ENCODE measurements around the gene ASIC5.

The ASIC5 gene

DNA sequence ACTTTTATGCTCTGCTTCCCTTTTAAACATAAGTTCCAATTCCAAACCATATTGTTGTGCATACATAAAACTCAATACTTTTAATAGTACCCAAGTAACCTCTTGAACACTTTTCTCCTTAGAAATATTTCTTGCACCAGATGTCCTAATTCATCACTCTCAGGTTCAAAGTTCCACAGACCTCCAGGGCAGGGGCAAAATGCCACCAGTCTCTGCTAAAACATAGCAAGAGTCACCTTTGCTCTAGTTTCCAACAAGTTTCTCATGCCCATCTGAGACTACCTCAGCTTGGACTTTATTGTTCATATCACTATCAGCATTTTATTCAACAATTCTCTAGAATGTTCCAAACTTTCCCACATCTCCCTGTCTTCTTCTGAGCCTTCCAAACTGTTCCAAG is 13.7 kb upstream of the ASIC5 start:
- no peak overlapping the region for H3K9ac ChIP-seq (ENCODE audit: low read depth, low read length)
- no peak overlapping the region for H3K27ac ChIP-seq (ENCODE audit: low read depth, low read length)
- no peaks in the 10 kb centered on the region for H3K27me3 ChIP-seq (ENCODE audit: control insufficient read depth, insufficient read depth, low read length)
- no peaks in the 10 kb centered on the region for H3K4me1 ChIP-seq (ENCODE audit: control insufficient read depth, insufficient read depth, low read length)
- H3K9me3 ChIP-seq (ENCODE audit: control insufficient read depth, insufficient read depth, low read length) = peaks cover 20% of the 10 kb centered on the region
- no peak overlapping the region for H3K4me3 ChIP-seq (ENCODE audit: low read depth, low read length)
- no peaks in the 10 kb centered on the region for H3K36me3 ChIP-seq (ENCODE audit: control insufficient read depth, insufficient read depth, low read length)

DNA sequence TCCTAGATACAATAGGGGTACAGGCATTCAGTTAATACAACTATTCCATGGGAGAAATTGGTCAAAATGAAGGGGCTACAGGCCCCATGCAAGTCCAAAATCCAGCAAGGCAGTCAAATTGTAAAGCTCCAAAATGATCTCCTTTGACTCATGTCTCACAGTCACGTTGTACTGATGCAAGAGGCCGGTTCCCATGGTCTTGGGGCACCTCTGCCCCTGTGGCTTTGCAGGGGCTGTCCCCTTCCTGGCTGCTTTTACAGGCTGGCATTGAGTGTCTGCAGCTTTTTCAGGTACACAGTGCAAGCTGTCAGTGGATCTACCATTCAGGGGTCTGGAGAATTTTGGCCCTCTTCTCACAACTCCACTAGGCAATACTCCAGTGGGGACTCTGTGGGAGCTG is 12.5 kb upstream of the ASIC5 start:
- no peak overlapping the region for H3K9ac ChIP-seq (ENCODE audit: low read depth, low read length)
- peaks cover 21% of the 10 kb centered on the region for H3K9me3 ChIP-seq (ENCODE audit: control insufficient read depth, insufficient read depth, low read length)
- H3K4me3 ChIP-seq (ENCODE audit: low read depth, low read length) = no peak overlapping the region
- no peaks in the 10 kb centered on the region for H3K27me3 ChIP-seq (ENCODE audit: control insufficient read depth, insufficient read depth, low read length)
- no peaks in the 10 kb centered on the region for H3K4me1 ChIP-seq (ENCODE audit: control insufficient read depth, insufficient read depth, low read length)
- H3K36me3 ChIP-seq (ENCODE audit: control insufficient read depth, insufficient read depth, low read length) = no peaks in the 10 kb centered on the region
- H3K27ac ChIP-seq (ENCODE audit: low read depth, low read length) = no peak overlapping the region

DNA sequence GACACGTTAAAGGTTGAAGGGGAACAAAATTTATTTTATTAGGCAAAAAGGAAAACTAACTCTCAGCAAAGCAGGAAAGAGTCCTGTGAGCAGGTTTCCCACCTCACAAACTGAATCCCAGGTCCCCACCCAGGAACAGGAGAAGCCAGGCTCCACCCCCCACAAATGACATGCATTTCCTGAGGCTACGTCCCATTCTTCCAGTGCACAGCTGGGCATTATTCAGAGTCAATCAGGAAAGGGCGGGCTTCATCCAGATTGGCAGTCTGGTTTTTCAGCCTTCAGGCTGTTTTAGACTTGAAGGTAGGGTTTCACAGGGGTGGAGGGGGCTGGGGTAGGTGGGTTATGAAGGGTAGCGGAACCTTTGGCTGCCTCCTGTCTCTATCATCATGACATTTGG is 11.9 kb upstream of the ASIC5 start:
- Histone ChIP-seq H3K36me3 (ENCODE audit: control insufficient read depth, insufficient read depth, low read length) (no peaks in the 10 kb centered on the region), H3K9me3 (ENCODE audit: control insufficient read depth, insufficient read depth, low read length) (peaks cover 21% of the 10 kb centered on the region), H3K27me3 (ENCODE audit: control insufficient read depth, insufficient read depth, low read length) (no peaks in the 10 kb centered on the region), H3K4me3 (ENCODE audit: low read depth, low read length) (no peak overlapping the region), H3K4me1 (ENCODE audit: control insufficient read depth, insufficient read depth, low read length) (no peaks in the 10 kb centered on the region), H3K27ac (ENCODE audit: low read depth, low read length) (no peak overlapping the region), H3K9ac (ENCODE audit: low read depth, low read length) (no peak overlapping the region)

DNA sequence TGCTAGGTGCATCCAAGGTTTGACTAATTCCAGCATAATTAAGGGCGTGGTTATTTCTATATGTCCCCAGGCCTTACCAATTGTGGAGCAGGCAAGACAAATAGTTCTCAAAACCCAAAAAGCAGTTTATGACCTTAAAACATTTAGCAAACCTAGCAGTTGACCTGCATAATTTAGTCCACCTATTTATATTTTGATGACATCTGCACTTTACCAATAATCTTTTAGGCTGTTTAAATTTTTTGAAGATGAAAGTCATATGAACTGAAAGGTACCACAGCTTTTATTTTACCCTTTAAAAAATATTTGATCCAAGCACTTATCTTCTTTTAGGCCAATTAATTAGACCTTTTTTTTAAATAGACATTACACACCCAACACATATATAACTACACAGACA is 9.8 kb upstream of the ASIC5 start:
- Histone ChIP-seq H3K36me3 (ENCODE audit: control insufficient read depth, insufficient read depth, low read length) (no peaks in the 10 kb centered on the region), H3K4me1 (ENCODE audit: control insufficient read depth, insufficient read depth, low read length) (no peaks in the 10 kb centered on the region), H3K9ac (ENCODE audit: low read depth, low read length) (no peak overlapping the region), H3K9me3 (ENCODE audit: control insufficient read depth, insufficient read depth, low read length) (peaks cover 21% of the 10 kb centered on the region), H3K4me3 (ENCODE audit: low read depth, low read length) (no peak overlapping the region), H3K27ac (ENCODE audit: low read depth, low read length) (no peak overlapping the region), H3K27me3 (ENCODE audit: control insufficient read depth, insufficient read depth, low read length) (no peaks in the 10 kb centered on the region)

DNA sequence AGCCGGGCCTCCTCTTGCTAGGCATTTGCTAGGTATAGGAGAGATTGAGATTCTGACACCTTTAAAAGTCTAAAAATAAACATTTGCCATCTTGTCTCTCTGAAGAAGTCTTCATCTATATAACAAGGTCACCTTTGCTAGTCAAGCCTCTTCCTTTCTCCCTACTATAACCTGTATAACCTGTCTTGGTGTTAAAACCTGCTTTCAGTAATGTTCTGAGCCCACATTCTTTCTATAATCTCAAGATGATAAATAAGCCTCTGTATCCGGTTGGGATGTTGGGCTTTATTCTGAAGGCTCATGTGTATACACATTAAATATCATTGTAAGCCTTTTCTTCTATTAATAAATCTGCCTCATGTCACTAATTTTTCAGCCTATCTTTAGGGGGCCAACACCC is 10.2 kb downstream of the ASIC5 start:
- no peaks in the 10 kb centered on the region for H3K27me3 ChIP-seq (ENCODE audit: control insufficient read depth, insufficient read depth, low read length)
- H3K27ac ChIP-seq (ENCODE audit: low read depth, low read length) = no peak overlapping the region
- no peaks in the 10 kb centered on the region for H3K4me1 ChIP-seq (ENCODE audit: control insufficient read depth, insufficient read depth, low read length)
- H3K36me3 ChIP-seq (ENCODE audit: control insufficient read depth, insufficient read depth, low read length) = no peaks in the 10 kb centered on the region
- H3K9me3 ChIP-seq (ENCODE audit: control insufficient read depth, insufficient read depth, low read length) = peaks cover 8% of the 10 kb centered on the region; the same call in 1 of the 2 replicates
- H3K4me3 ChIP-seq (ENCODE audit: low read depth, low read length) = no peak overlapping the region
- no peak overlapping the region for H3K9ac ChIP-seq (ENCODE audit: low read depth, low read length)

DNA sequence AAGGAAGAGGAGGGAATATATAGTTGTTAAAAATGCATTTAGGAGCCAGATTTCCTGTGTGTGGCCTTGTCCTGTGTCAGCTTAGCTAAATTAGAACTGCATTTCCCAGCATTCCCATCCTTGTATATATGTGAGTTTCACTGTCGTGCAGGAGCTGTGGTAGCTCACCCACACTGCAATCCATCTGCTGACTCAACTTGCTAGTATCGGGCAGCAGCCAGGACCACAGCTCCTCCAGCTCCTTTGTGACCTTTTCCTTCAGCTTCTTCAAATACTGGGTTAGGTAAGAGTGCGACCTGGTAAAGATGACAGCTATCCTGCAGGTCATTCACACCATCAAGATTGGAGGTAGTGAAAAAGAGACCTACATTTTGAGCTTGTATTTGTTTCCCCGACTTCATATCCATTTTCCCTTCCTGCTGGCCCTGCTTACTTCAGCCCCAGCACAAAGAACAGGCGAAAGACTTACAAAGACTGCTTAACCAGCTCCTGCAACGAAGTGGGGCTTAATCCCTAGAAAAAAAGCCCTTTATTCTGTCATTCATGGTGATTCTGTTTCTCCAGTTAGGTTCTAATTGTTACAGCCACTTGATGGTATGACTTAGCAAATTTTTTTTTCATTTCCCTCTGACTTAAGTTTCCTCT is 11.4 kb downstream of the ASIC5 start:
- Histone ChIP-seq H3K27me3 (ENCODE audit: control insufficient read depth, insufficient read depth, low read length) (no peaks in the 10 kb centered on the region), H3K9ac (ENCODE audit: low read depth, low read length) (no peak overlapping the region), H3K9me3 (ENCODE audit: control insufficient read depth, insufficient read depth, low read length) (peaks cover 8% of the 10 kb centered on the region; the same call in 1 of the 2 replicates), H3K36me3 (ENCODE audit: control insufficient read depth, insufficient read depth, low read length) (no peaks in the 10 kb centered on the region), H3K4me1 (ENCODE audit: control insufficient read depth, insufficient read depth, low read length) (no peaks in the 10 kb centered on the region), H3K4me3 (ENCODE audit: low read depth, low read length) (no peak overlapping the region), H3K27ac (ENCODE audit: low read depth, low read length) (no peak overlapping the region)

DNA sequence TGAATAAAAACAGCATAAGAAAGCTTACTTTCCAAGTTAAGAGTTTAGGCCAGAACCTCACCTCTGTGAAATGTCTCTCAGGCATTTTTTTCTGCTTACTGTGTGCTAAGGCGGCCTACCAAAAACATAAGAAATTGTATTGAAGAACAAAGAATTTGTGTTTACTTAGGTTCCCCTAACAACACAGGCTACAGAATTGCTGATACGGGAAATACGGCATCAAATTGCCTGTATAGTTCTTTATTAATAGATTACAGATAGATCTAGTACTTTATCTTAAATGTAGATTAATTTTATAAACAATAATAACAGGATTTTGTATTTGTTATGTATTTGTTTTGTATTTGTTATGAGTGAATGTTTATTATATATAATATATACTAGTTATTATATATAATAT is 12.9 kb downstream of the ASIC5 start:
- H3K9ac ChIP-seq (ENCODE audit: low read depth, low read length) = no peak overlapping the region
- peaks cover 20% of the 10 kb centered on the region; the same call in 1 of the 2 replicates for H3K9me3 ChIP-seq (ENCODE audit: control insufficient read depth, insufficient read depth, low read length)
- H3K4me1 ChIP-seq (ENCODE audit: control insufficient read depth, insufficient read depth, low read length) = no peaks in the 10 kb centered on the region
- no peak overlapping the region for H3K27ac ChIP-seq (ENCODE audit: low read depth, low read length)
- no peaks in the 10 kb centered on the region for H3K36me3 ChIP-seq (ENCODE audit: control insufficient read depth, insufficient read depth, low read length)
- H3K27me3 ChIP-seq (ENCODE audit: control insufficient read depth, insufficient read depth, low read length) = no peaks in the 10 kb centered on the region
- H3K4me3 ChIP-seq (ENCODE audit: low read depth, low read length) = no peak overlapping the region

DNA sequence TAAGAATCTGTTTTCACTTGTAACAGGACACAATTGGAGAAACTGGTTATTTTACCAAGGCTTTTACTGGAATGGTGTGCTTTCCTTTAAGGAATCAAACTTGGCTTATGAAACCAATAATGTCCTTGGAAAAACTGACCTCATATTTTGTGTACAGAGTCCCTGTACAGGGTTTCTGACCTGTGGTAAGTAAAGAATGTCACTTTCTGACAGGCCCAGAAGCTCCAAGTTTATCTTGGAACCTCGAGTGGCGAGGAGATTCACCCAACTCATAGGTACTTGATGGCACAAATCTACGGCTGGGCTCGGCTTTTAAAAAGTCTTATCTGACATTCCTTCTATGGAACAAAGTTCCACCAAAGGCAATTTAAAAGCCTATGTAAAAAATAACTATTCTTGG is 17.0 kb downstream of the ASIC5 start:
- Histone ChIP-seq H3K9me3 (ENCODE audit: control insufficient read depth, insufficient read depth, low read length) (peaks cover 37% of the 10 kb centered on the region), H3K36me3 (ENCODE audit: control insufficient read depth, insufficient read depth, low read length) (no peaks in the 10 kb centered on the region), H3K9ac (ENCODE audit: low read depth, low read length) (no peak overlapping the region), H3K4me1 (ENCODE audit: control insufficient read depth, insufficient read depth, low read length) (peaks cover 7% of the 10 kb centered on the region; the same call in 1 of the 2 replicates), H3K27me3 (ENCODE audit: control insufficient read depth, insufficient read depth, low read length) (no peaks in the 10 kb centered on the region), H3K27ac (ENCODE audit: low read depth, low read length) (no peak overlapping the region), H3K4me3 (ENCODE audit: low read depth, low read length) (no peak overlapping the region)

DNA sequence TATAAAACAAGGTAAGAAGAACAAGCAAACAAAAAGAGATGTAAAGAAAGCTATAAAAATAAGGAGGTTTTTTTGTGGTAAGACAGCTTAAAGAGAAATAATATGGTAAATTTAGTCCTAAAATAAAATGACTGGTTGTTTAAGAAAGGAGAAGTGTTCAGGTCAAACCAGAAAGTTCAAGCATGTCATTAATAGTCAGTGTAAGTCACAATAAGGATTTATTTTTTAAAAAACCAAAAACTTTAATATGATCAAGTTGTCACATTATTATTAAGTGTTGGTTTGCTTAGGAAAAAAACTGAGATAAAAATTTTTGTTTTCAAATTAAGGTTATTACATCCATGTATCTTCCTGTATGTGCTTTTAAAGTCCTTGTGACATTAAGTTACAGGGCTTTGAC is 19.1 kb downstream of the ASIC5 start:
- Histone ChIP-seq H3K36me3 (ENCODE audit: control insufficient read depth, insufficient read depth, low read length) (no peaks in the 10 kb centered on the region), H3K4me1 (ENCODE audit: control insufficient read depth, insufficient read depth, low read length) (peaks cover 7% of the 10 kb centered on the region; the same call in 1 of the 2 replicates), H3K4me3 (ENCODE audit: low read depth, low read length) (no peak overlapping the region), H3K9me3 (ENCODE audit: control insufficient read depth, insufficient read depth, low read length) (peaks cover 34% of the 10 kb centered on the region), H3K9ac (ENCODE audit: low read depth, low read length) (no peak overlapping the region), H3K27me3 (ENCODE audit: control insufficient read depth, insufficient read depth, low read length) (no peaks in the 10 kb centered on the region), H3K27ac (ENCODE audit: low read depth, low read length) (no peak overlapping the region)

DNA sequence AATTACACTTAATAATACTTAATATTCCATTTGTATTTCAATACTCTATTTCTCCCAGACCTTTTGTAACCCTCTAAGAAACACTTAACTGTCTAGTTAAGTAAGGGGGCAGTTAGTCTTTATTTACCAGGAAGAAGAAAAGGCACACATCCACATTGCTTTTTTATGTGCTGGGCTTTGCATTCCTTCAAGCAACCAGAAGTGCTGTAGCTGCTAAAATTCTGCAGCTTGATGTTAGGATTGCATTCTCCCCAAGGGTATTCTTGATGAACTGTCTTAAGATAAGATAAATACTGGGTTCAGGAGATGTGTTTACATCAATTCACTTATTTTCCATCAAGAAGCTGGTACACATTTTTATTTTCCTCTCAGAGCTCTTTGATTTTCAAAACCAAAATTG is 24.0 kb downstream of the ASIC5 start:
- H3K27ac ChIP-seq (ENCODE audit: low read depth, low read length) = no peak overlapping the region
- no peak overlapping the region for H3K4me3 ChIP-seq (ENCODE audit: low read depth, low read length)
- H3K4me1 ChIP-seq (ENCODE audit: control insufficient read depth, insufficient read depth, low read length) = peaks cover 10% of the 10 kb centered on the region; the same call in 1 of the 2 replicates
- H3K27me3 ChIP-seq (ENCODE audit: control insufficient read depth, insufficient read depth, low read length) = no peaks in the 10 kb centered on the region
- H3K9ac ChIP-seq (ENCODE audit: low read depth, low read length) = no peak overlapping the region
- no peaks in the 10 kb centered on the region for H3K36me3 ChIP-seq (ENCODE audit: control insufficient read depth, insufficient read depth, low read length)
- H3K9me3 ChIP-seq (ENCODE audit: control insufficient read depth, insufficient read depth, low read length) = peaks cover 12% of the 10 kb centered on the region

DNA sequence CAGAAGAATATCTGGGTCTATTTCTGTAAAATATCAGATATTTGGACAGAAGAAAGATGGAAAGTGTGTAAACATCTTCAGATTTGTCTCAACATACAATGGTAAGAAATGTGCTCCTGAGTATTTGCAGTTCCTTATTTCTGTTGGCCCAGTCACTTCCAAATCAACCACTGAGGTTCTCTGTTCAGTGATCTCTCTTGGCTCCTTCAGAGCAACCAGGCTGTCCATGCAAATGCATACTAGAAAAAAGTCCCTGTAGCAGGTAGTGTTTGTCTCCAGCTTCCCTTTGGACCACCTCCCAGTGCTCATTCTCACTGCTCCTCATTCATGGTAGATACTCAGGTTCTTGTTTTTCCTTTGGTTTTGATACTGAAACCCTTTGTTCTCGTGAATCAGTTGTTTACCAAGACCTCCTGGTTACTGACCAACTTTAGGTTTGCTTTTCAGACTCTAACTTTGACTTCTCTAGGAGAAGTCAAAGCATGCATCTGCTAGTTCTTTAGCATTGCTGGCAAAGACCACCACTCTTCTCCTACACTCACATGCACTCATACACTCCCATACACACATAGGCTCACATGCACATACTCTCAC is 28.8 kb downstream of the ASIC5 start:
- Histone ChIP-seq H3K27me3 (ENCODE audit: control insufficient read depth, insufficient read depth, low read length) (no peaks in the 10 kb centered on the region), H3K4me1 (ENCODE audit: control insufficient read depth, insufficient read depth, low read length) (peaks cover 3% of the 10 kb centered on the region; the same call in 1 of the 2 replicates), H3K4me3 (ENCODE audit: low read depth, low read length) (no peak overlapping the region), H3K9me3 (ENCODE audit: control insufficient read depth, insufficient read depth, low read length) (no peaks in the 10 kb centered on the region), H3K36me3 (ENCODE audit: control insufficient read depth, insufficient read depth, low read length) (no peaks in the 10 kb centered on the region), H3K9ac (ENCODE audit: low read depth, low read length) (no peak overlapping the region), H3K27ac (ENCODE audit: low read depth, low read length) (no peak overlapping the region)

All from HUES48 (cell line).